ENCODE results near the gene IFITM5. TPM values are rescaled to one million over a fixed set of nuclear protein-coding genes. Genes with fewer than 3 reads are reported as not detected.

The IFITM5 gene
- total RNA-seq, 1 experiment from 2014 or later, result not detected

GRCh38 chr11:304915-305843 lies 5.9 kb upstream of the IFITM5 start:
- DNase-seq (ENCODE audit: low read depth, low spot score), result peak; percentile 53
- ChIA-PET POLR2A (interaction anchor here (0.7 to 2.0 kb wide), 2 partner anchors 50 to 66 kb away, joined by 5 to 17 read pairs; no protein-coding TSS in a partner anchor), CTCF (interaction anchor here (0.6 to 1.3 kb wide), 5 partner anchors 22 to 102 kb away, joined by 3 to 14 read pairs (median 3); no protein-coding TSS in a partner anchor)
- H3K27ac ChIP-seq (ENCODE audit: low read length), result peak overlapping the region; percentile 90
- intact Hi-C loops (cut with micrococcal nuclease; ENCODE audit: unreplicated experiment) (loop anchor here (5.0 kb wide), 1 partner anchor 52 kb away; no protein-coding TSS in a partner anchor), in situ Hi-C loops (cut with HindIII; ENCODE audit: low pct_unique_long_range_greater_than_20kb, low sequenced_read_pairs) (no loop called here)
- H3K36me3 ChIP-seq (ENCODE audit: control insufficient read depth, insufficient read depth, low read length), result no peaks in the 10 kb centered on the region
- no peak for ATAC-seq
- no peak overlapping the region for H3K4me3 ChIP-seq (ENCODE audit: low read depth in 2 of 2, low read length in 2 of 2)
- peaks cover 50% of the 10 kb centered on the region for H3K4me1 ChIP-seq (ENCODE audit: control insufficient read depth, insufficient read depth, low read length)
- TF ChIP-seq CTCF (IDR thresholded peaks at IDR 0.05) (peak; percentile 91), TCF7L2 (IDR thresholded peaks at IDR 0.05; ENCODE audit: low read depth, low read length) (no peak)
- no TSS peak for BruUV-seq (replicated peaks)
- H3K27me3 ChIP-seq (ENCODE audit: control insufficient read depth, insufficient read depth, low read length), result no peaks in the 10 kb centered on the region
- H3K9me3 ChIP-seq (ENCODE audit: control insufficient read depth, insufficient read depth, low read depth, low read length), result no peaks in the 10 kb centered on the region

- Histone ChIP-seq H3K27me3 (ENCODE audit: control insufficient read depth, insufficient read depth, low read length) (no peaks in the 10 kb centered on the region), H3K4me1 (ENCODE audit: control insufficient read depth, insufficient read depth, low read length) (peaks cover 45% of the 10 kb centered on the region), H3K27ac (ENCODE audit: low read length) (no peak overlapping the region), H3K36me3 (ENCODE audit: control insufficient read depth, insufficient read depth, low read length) (no peaks in the 10 kb centered on the region), H3K4me3 (ENCODE audit: low read depth in 2 of 2, low read length in 2 of 2) (no peak overlapping the region), H3K9me3 (ENCODE audit: control insufficient read depth, insufficient read depth, low read depth, low read length) (no peaks in the 10 kb centered on the region)
- intact Hi-C loops (cut with micrococcal nuclease; ENCODE audit: unreplicated experiment) (no loop called here), in situ Hi-C loops (cut with HindIII; ENCODE audit: low pct_unique_long_range_greater_than_20kb, low sequenced_read_pairs) (no loop called here)
- ATAC-seq (no peak), DNase-seq (ENCODE audit: low read depth, low spot score) (no peak)
- no TSS peak for BruUV-seq (replicated peaks)
- CTCF ChIA-PET, result interaction anchor here (1.1 to 1.3 kb wide), 2 partner anchors 23 to 64 kb away, joined by 3 to 14 read pairs; no protein-coding TSS in a partner anchor
- POLR2A ChIA-PET, result interaction anchor here (0.7 kb wide), 1 partner anchor 67 kb away, joined by 17 read pairs; no protein-coding TSS in a partner anchor
- TF ChIP-seq CTCF (IDR thresholded peaks at IDR 0.05) (no peak), SIN3A (IDR thresholded peaks at IDR 0.05; ENCODE audit: borderline replicate concordance, insufficient read depth, low read depth, low read length) (no peak), POLR2AphosphoS5 (IDR thresholded peaks at IDR 0.05; ENCODE audit: low read depth, low read length) (no peak), REST (IDR thresholded peaks at IDR 0.05; ENCODE audit: insufficient read depth in 1 of 2, low read depth in 2 of 2, low read length in 1 of 2) (no peak), TCF7L2 (IDR thresholded peaks at IDR 0.05; ENCODE audit: low read depth, low read length) (no peak)
Measured at GRCh38 chr11:304061-304506, 4.8 kb upstream of the IFITM5 start.
